Measurements from ENCODE around the gene TMED5.
"Not testable (repeated sequence)": the region's sequence is repeated elsewhere in the genome, so short reads cannot be mapped to it uniquely, and the experiment has no call there.

The TMED5 gene

GRCh38 chr1:93179886-93180722 is at the start of gene TMED5:
Gene TMED5 (minus strand): TSS chr1:93180413. CDS start chr1:93180242, 171 bp downstream.
- peak; percentile 93 for DNase-seq (ENCODE audit: low spot score)

DNA sequence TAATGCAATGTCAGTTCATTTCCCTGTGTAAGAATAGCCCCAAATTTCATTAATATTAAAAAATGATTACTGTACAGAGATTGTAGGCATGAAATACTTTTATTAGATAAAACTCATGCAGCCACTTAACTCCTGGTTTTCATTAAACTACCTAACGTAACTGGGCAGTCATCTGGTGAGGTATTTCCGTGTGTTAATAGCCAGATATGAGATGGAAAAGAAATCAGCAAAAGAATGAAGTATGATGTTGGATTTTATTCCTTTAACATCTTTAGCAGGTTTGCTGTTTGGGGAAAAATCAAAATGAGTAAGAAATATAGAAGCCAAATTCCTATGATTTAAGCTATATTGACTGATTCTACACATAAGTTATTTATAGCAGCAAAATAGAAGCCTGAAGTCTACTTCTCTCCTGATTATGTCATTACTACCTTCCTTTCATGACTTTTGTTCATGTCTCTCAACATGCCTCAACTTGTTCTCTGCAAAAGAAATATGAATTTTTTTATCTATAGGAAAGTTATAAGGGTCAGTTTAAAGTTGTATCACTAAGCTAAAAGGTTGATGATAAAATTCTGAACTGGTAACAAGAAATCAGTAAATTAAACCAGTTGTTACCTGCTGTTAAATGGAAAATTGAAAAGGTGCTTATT is 42.9 kb upstream of the TMED5 start:
- no peak for DNase-seq (ENCODE audit: low spot score)

DNA sequence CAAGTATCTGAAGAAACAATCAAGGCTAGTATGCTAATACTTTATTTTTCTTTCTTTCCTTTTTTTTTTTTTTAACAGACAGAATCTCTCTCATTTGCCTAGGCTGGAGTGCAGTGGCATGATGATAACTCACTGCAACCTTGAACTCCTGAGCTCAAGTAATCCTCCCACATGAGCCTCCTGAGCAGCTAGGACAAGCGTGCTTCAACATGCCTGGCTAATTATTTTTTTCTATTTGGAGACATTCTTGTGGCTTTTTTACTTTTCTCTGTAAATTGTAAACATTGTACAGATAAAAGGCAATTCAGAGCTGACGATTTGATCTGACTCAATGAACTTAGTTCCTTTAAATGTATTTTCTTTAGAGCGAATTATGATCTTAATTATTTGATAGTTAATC is 41.7 kb upstream of the TMED5 start:
- DNase-seq (ENCODE audit: low spot score) = no peak

GRCh38 chr1:93220716-93221115 is 40.5 kb upstream of the TMED5 start:
- not testable (repeated sequence) for DNase-seq (ENCODE audit: low spot score)

DNA sequence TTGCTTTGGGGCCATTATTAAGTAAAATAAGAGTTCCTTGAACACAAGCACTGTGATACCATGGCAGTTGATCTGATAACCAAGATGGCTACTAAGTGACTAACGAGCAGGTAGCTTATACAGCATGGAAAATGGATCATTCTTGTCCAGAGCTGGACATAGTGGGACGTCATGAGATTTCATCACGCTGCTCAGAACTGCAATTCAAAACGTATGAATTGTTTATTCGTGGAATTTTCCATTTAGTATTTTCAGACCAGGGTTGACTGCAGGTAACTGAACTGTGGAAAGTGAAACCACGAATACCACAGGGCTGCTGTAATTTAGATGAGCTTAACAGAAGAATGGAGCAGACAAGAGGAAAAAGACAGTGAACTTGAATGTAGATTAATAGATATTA is 39.2 kb upstream of the TMED5 start:
- DNase-seq (ENCODE audit: low spot score) = no peak

DNA sequence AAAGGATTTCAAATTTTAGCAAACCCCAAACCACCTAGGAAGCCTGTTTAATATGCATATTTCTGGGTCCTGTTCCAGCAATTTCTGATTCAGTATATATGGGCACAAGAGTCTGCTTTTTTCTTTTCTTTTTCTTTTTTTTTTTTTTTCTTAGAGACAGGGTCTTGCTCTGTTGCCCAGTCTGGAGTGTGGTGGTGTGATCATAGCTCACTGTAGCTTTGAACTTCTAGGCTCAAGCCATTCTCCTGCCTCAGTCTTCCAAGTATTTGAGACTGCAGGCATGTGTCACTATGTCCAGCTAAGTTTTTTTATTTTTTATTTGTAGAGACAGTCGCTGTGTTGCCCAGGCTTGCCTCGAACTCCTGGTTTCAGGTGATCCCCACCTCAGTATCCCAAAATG is 35.1 kb upstream of the TMED5 start:
- DNase-seq (ENCODE audit: low spot score) = no peak

DNA sequence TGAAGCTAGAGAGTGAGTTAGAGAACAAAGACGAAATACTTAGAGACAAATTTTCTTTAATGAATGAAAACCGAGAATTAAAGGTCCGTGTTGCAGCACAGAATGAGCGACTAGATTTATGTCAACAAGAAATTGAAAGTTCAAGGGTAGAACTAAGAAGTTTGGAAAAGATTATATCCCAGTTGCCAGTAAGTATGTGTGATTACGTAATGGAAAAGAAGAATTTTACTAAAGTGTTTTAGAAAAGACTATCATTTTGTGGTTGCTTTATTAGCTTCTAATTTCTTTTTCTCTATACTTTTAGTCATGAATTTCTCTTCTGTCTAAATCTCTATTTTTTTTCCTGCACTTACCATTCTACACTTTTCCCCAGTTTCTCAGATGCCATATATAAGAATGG is 27.0 kb upstream of the TMED5 start:
- no peak for DNase-seq (ENCODE audit: low spot score)

- DNase-seq (ENCODE audit: low spot score) = no peak
These were observed 26.3 kb upstream of the TMED5 start for GRCh38 chr1:93206567-93206954.

DNA sequence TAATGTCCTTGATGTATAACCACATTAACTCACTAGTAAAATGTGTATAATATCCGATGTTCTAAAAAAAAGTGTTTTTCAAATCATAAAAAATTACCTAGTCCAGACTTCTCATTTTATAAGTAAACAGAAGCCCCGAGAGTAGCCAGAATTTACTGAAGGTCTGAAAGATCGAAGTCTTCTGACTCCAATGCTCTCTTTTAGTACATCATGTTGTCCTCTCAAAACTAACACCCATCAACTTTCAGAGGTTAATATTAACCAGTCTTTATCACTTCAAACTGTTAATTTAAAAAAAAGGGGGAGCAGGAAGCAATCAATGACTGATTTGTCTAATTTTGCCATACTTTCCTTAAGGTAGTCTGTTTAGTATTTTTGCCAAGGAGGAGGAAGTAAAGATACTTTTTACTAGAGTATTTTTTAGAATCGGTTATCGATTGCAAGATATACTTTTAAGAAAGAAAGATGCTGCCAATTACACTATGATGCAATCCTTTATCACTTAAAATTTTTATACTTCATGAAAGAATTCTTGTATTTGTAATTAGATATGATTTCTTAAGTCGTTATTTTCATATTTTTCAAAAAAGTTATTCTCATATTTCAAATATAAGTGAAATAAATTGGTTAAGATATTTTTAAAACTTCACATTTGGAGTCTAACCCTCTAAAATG is 25.8 kb upstream of the TMED5 start:
- no peak for DNase-seq (ENCODE audit: low spot score)

GRCh38 chr1:93200714-93201113 is 20.5 kb upstream of the TMED5 start:
- no peak for DNase-seq (ENCODE audit: low spot score)

DNA sequence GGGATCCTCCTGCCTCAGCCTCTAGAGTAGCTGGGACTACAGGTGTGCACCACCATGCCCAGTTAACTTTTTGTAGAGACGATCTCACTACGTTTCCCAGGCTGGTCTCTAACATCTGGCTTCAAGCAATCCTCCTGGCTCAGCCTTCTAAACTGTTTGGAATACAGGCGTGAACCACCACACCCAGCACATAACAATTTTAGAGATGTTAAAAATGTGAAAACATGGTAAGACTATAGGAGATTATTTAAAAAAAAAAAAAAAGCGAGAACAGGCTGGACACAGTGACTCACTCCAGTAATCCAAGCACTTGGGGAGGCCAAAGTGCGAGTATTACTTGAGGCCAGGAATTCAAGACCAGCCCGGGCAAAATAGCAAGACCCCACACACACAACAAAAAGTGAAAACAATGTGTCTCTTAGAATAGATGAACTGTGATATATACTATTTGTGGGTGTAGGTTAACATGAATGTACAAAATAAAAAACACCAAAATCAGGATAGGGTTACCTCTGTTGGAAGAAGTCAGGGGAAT is 19.9 kb upstream of the TMED5 start:
- no peak for DNase-seq (ENCODE audit: low spot score)

GRCh38 chr1:93199150-93199549 is 18.9 kb upstream of the TMED5 start:
- DNase-seq (ENCODE audit: low spot score) = no peak

GRCh38 chr1:93196591-93196990 is 16.4 kb upstream of the TMED5 start:
- DNase-seq (ENCODE audit: low spot score) = no peak

GRCh38 chr1:93194231-93194990 is 14.2 kb upstream of the TMED5 start:
- DNase-seq (ENCODE audit: low spot score) = no peak

DNA sequence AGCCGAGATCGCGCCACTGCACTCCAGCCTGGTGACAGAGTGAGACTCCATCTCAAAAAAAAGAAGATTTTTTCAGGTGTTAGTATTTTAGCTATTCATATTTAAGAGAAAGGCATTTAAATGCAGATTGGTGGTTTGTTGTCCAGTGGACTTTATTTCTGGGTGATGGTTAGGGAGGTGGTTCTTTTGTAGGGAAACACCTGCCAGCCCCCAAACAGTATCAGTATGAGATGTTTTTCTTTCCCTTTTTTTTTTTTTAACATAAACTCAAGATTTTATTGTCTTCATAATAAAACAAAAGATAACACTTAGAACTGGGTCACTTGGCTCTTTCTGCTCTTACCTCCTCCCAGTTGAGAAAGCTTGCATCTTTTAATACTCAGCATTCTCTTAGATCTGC is 10.2 kb upstream of the TMED5 start:
- DNase-seq (ENCODE audit: low spot score) = no peak

- DNase-seq (ENCODE audit: low spot score) = no peak
These were observed 6.5 kb upstream of the TMED5 start for GRCh38 chr1:93186667-93187066.

GRCh38 chr1:93180723-93181613 is 755 bp upstream of the TMED5 start, which contains the start of gene CCDC18:
Gene CCDC18 (plus strand): TSS chr1:93180724. CDS start chr1:93183362, 2,638 bp downstream.
- DNase-seq (ENCODE audit: low spot score) = peak; percentile 52

- no peak for DNase-seq (ENCODE audit: low spot score)
These were observed 1.8 kb downstream of the TMED5 start for GRCh38 chr1:93178418-93178817.

- no peak for DNase-seq (ENCODE audit: low spot score)
These were observed 2.2 kb downstream of the TMED5 start for GRCh38 chr1:93177991-93178390.

GRCh38 chr1:93174638-93175037 is 5.6 kb downstream of the TMED5 start:
- not testable (repeated sequence) for DNase-seq (ENCODE audit: low spot score)

DNA sequence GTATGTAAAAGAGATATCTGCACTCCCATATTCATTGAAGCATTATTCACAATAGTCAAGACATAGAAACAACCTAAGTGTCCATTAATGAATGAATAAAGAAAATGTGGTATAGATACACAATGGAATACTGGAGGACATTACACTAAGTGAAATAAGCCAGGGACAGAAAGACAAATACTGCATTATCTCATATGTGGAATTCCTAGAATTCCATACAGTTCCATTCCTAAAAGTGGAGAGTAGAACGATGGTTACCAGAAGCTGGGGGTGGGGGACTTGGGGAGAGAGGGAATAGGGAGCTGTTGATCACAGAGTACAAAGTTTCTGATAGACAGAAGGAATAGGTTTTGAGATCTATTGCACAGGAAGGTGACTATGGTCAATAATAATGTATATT is 7.4 kb downstream of the TMED5 start:
- no peak for DNase-seq (ENCODE audit: low spot score)

Measured in kidney capillary endothelial cell (primary cell).